GM08714 (cell line): ENCODE data around the gene RER1.

ENCODE experiments used
- H3K4me3 ChIP-seq: fragments of 200-500 bp; sonication (Bioruptor generic); 2 replicates; pipeline ENCODE4 v1.5.1; 2014; ENCODE audit warnings: mild to moderate bottlenecking, low read length, inconsistent platforms
- ZNF274 ChIP-seq: IDR thresholded peaks from 2 replicates; pipeline ENCODE4 v1.6.1; 2012; ENCODE audit warnings: mild to moderate bottlenecking, low read depth, low read length

The RER1 gene

GRCh38 chr1:2449636-2450454 lies 58.2 kb downstream of the RER1 start:
- H3K4me3 ChIP-seq = no peak overlapping the region
- TF ChIP-seq ZNF274 = no peak

GRCh38 chr1:2451741-2452140 lies 60.1 kb downstream of the RER1 start:
- TF ChIP-seq ZNF274 = no peak
- no peak overlapping the region for H3K4me3 ChIP-seq

GRCh38 chr1:2452201-2452931 lies 60.7 kb downstream of the RER1 start:
- H3K4me3 ChIP-seq = no peak overlapping the region
- TF ChIP-seq ZNF274 = no peak

GRCh38 chr1:2452932-2453315 lies 61.3 kb downstream of the RER1 start:
- no peak for TF ChIP-seq ZNF274
- H3K4me3 ChIP-seq = no peak overlapping the region

DNA sequence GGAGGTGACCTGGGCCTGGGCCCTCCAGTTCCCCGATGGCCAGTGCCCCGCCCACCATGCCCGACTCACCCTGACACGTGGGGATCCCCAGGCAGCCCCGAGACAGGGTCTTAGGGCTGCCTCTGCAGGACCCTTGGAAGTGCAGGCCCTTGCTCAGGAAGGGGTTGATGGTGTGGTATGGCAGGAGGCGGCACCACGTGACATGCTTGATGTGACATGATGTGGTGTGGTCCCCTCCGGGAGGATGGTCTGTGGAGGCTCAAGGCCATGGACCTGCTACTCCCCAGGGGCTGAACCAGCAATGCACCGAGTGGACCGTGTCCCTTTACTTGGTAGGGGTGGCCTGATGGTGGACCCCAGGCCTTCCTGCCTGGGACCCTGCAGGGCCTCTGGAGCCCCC lies 62.6 kb downstream of the RER1 start:
- H3K4me3 ChIP-seq = no peak overlapping the region
- no peak for TF ChIP-seq ZNF274
